Mammary epithelial cell (primary cell): Measurements from ENCODE around the gene VTA1.

Source experiments
- CTCF ChIP-seq, 2 donors: IDR thresholded peaks in 1 of 2; conservative IDR thresholded peaks in 1 of 2; 2 replicates each; pipeline ENCODE4 v1.5.1; 2011 to 2012; ENCODE audit warnings: inconsistent platforms in 2 of 2, low read length in 2 of 2, mild to moderate bottlenecking in 2 of 2, control low read depth in 1 of 2, low read depth in 1 of 2; ENCODE audit not compliant: insufficient read depth in 1 of 2; ENCODE audit errors: extremely low read depth in 1 of 2
- EZH2 ChIP-seq: IDR thresholded peaks from 2 replicates; pipeline ENCODE4 v1.6.1; 2012; ENCODE audit warnings: low read length, inconsistent platforms, borderline replicate concordance

- TF ChIP-seq CTCF (conservative IDR thresholded peaks at IDR 0.05 in 1 of 2, IDR thresholded peaks at IDR 0.05 in 1 of 2; ENCODE audit: extremely low read depth in 1 of 2, insufficient read depth in 1 of 2, low read depth in 1 of 2, low read length in 2 of 2) (peak; percentile 85 to 90), EZH2 (no peak)
Measured at GRCh38 chr6:142146828-142147662, at the start of gene VTA1, which contains the start of gene NMBR.
